Measurements from ENCODE around the gene CAMK2A. TPM values are rescaled to one million over a fixed set of nuclear protein-coding genes. Genes with fewer than 3 reads are reported as not detected.

CAMK2A gene
- total and polyA plus RNA-seq, 2 donors (not counting 3 experiments of a cell fraction or from before 2014, with no cell fraction given) = not detected

- Histone ChIP-seq H3K9me1 (replicated peaks; ENCODE audit: control insufficient read depth, extremely low read depth, insufficient read depth, low read length) (no peaks in the 10 kb centered on the region), H3K4me2 (ENCODE audit: insufficient read depth, low read length) (no peak overlapping the region), H3K27me3 (ENCODE audit: control insufficient read depth in 2 of 2, insufficient read depth in 2 of 2, low read length in 2 of 2) (peaks cover 16 to 17% of the 10 kb centered on the region in 2 experiments), H4K20me1 (replicated peaks; ENCODE audit: control insufficient read depth, extremely low read depth, insufficient read depth, low read length) (no peaks in the 10 kb centered on the region), H2AFZ (ENCODE audit: low read depth, low read length) (no peak overlapping the region), H3K79me2 (ENCODE audit: control insufficient read depth, insufficient read depth, low read length) (no peaks in the 10 kb centered on the region), H3K4me1 (ENCODE audit: control insufficient read depth, extremely low read depth, insufficient read depth, low read length) (no peaks in the 10 kb centered on the region), H3K36me3 (ENCODE audit: control insufficient read depth in 2 of 2, extremely low read depth in 1 of 2, insufficient read depth in 2 of 2, low read length in 2 of 2) (no peaks in the 10 kb centered on the region), H3K9ac (replicated peaks; ENCODE audit: extremely low read depth, insufficient read depth, low read length) (no peak overlapping the region), H3K27ac (ENCODE audit: insufficient read depth, low read depth, low read length) (no peak overlapping the region), H3K9me3 (replicated peaks; ENCODE audit: control insufficient read depth, insufficient read depth, low read length) (no peaks in the 10 kb centered on the region), H3K4me3 (replicated peaks in 1 of 3; ENCODE audit: insufficient read depth in 1 of 3, low read depth in 1 of 3, low read length in 3 of 3) (no peak overlapping the region)
- TF ChIP-seq CTCF (IDR thresholded peaks at IDR 0.05; ENCODE audit: extremely low read depth in 1 of 2, insufficient read depth in 1 of 2, low read depth in 1 of 2, low read length in 2 of 2) (no peak), POLR2A (IDR thresholded peaks at IDR 0.05; ENCODE audit: low read depth, low read length) (no peak), MYC (IDR thresholded peaks at IDR 0.05; ENCODE audit: low read depth, low read length) (no peak), GATA2 (IDR thresholded peaks at IDR 0.05; ENCODE audit: insufficient read depth, insufficient read length, low read depth, low read length) (no peak), MAX (IDR thresholded peaks at IDR 0.05; ENCODE audit: insufficient read depth, insufficient read length) (no peak), POLR2AphosphoS5 (IDR thresholded peaks at IDR 0.05; ENCODE audit: insufficient read depth, low read depth, low read length) (no peak), JUN (IDR thresholded peaks at IDR 0.05; ENCODE audit: borderline replicate concordance, insufficient read depth, insufficient read length, low read depth) (no peak), FOS (IDR thresholded peaks at IDR 0.05; ENCODE audit: borderline replicate concordance, insufficient read depth, low read length) (no peak), EZH2 (IDR thresholded peaks at IDR 0.05; ENCODE audit: borderline replicate concordance, low read depth, low read length, severe bottlenecking) (no peak)
- dilution Hi-C loops (cut with MboI; ENCODE audit: extremely low pct_ligation_motif_present, low sequenced_read_pairs) (no loop called here), intact Hi-C loops (cut with micrococcal nuclease) (no loop called here)
- CTCF ChIA-PET = interaction anchor here (1.2 kb wide), 1 partner anchor 34 kb away, joined by 4 read pairs; no protein-coding TSS in a partner anchor
- no TSS peak for BruUV-seq (replicated peaks)
- POLR2A ChIA-PET = no interaction called here
- FAIRE-seq (no peak), DNase-seq (ENCODE audit: low read depth, low spot score) (no peak)
These were observed 92.6 kb downstream of the CAMK2A start for GRCh38 chr5:150196986-150197385.

Measured in endothelial cell of umbilical vein (primary cell).